ENCODE results near the gene JAK1.

Gene JAK1

GRCh38 chr1:64979358-64979757, 13.0 kb upstream of the JAK1 start:
- no peak for DNase-seq

GRCh38 chr1:64976361-64976760, 10.0 kb upstream of the JAK1 start:
- DNase-seq, result no peak

- no peak for DNase-seq
Measured at GRCh38 chr1:64975740-64976139, 9.4 kb upstream of the JAK1 start.

GRCh38 chr1:64975127-64975526, 8.8 kb upstream of the JAK1 start:
- DNase-seq, result no peak

- DNase-seq, result no peak
Measured at GRCh38 chr1:64974288-64974825, 8.0 kb upstream of the JAK1 start.

- no peak for DNase-seq
Measured at GRCh38 chr1:64973061-64973647, 6.8 kb upstream of the JAK1 start.

- DNase-seq, result no peak
Measured at GRCh38 chr1:64969305-64970046, 3.1 kb upstream of the JAK1 start.

- DNase-seq, result no peak
Measured at GRCh38 chr1:64967381-64967780, 1.0 kb upstream of the JAK1 start.

- DNase-seq, result peak; percentile 83
Measured at GRCh38 chr1:64965366-64966157, 787 bp downstream of the JAK1 start.

- no peak for DNase-seq
Measured at GRCh38 chr1:64963466-64963865, 2.9 kb downstream of the JAK1 start.

GRCh38 chr1:64962441-64962840, 3.9 kb downstream of the JAK1 start:
- peak; percentile 49 for DNase-seq

- no peak for DNase-seq
Measured at GRCh38 chr1:64961923-64962322, 4.4 kb downstream of the JAK1 start.

GRCh38 chr1:64960731-64961130, 5.6 kb downstream of the JAK1 start:
- DNase-seq, result no peak

- no peak for DNase-seq
Measured at GRCh38 chr1:64959986-64960385, 6.4 kb downstream of the JAK1 start.

GRCh38 chr1:64956733-64957441, 9.5 kb downstream of the JAK1 start:
- DNase-seq, result peak; percentile 50

GRCh38 chr1:64956010-64956640, 10.2 kb downstream of the JAK1 start:
- no peak for DNase-seq

GRCh38 chr1:64955097-64956009, 11.0 kb downstream of the JAK1 start:
- no peak for DNase-seq

- no peak for DNase-seq
Measured at GRCh38 chr1:64953241-64953640, 13.1 kb downstream of the JAK1 start.

- no peak for DNase-seq
Measured at GRCh38 chr1:64950284-64950809, 16.0 kb downstream of the JAK1 start.

- DNase-seq, result no peak
Measured at GRCh38 chr1:64948905-64949833, 17.2 kb downstream of the JAK1 start.

All from CD4-positive, alpha-beta T cell treated with Interleukin-17A for 1 hour (primary cell).